IPS-18c (cell line): ENCODE measurements around the gene PGA3.
"Not testable (repeated sequence)": the region's sequence is repeated elsewhere in the genome, so short reads cannot be mapped to it uniquely, and the experiment has no call there.

Experiments used
- H3K4me3 ChIP-seq: 2 replicates; pipeline ENCODE4 v1.7.0; 2013; ENCODE audit warnings: low read depth, mild to moderate bottlenecking, low read length, moderate library complexity; ENCODE audit not compliant: insufficient read depth
- H3K9me3 ChIP-seq: one replicate; pipeline ENCODE4 v1.6.1; 2013; ENCODE audit warnings: mild to moderate bottlenecking, low read length, moderate library complexity; ENCODE audit not compliant: control insufficient read depth, insufficient read depth

The PGA3 gene

DNA sequence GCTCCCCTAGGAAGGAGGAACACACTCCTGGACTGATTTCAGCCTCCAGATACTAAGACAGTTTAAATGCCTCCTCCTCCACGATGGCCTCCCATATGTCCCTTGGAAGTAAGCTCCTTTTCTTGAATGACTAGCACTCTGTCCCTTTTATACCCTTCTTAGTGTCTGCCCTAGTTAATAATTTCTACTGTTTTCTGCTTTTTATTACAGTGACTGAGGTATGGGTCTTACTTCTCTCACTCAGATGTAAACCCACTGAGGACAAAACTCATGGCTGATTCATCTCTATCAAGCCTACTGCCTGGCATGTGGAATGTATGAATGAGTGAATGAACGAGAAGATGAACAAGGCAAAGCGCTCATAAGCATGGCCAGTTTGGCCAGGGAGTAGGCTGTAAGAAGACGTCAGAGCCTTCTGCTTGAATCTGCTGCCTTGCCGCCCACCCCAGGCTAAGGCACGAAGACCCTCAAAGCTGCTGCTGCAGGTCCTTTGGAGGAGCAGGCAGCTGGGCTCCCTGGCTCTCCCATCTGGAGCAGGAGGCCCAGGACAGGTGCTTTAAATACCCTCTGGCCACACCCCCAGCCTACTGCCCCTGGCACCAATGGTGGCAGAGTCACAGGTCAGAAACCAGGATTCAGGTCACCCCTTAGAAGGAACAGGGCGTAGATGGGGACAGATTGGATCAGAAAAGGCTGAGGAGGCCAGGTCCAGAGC lies 8.2 kb upstream of the PGA3 start:
- no peaks in the 10 kb centered on the region for H3K9me3 ChIP-seq
- no peak overlapping the region for H3K4me3 ChIP-seq

DNA sequence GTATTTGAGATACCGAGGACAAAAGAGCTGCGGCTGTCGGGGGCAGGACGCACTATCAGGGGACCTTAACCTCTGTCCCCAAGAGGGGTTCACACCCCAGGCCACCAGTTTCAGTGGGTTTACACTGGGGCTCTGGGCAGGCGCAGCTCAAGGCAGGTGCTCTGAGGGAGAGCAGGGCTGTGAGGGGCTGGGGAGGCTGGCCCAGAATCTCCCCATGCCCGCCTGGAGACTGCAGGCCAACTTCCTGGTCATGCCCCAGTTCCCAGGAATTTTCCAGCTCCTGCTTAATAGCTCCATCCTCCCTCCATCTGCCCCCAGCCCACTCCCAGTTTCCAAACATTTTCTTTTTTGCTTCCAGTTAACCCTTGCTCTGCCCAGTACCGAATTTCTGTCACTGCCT lies 7.6 kb upstream of the PGA3 start:
- no peaks in the 10 kb centered on the region for H3K9me3 ChIP-seq
- no peak overlapping the region for H3K4me3 ChIP-seq

DNA sequence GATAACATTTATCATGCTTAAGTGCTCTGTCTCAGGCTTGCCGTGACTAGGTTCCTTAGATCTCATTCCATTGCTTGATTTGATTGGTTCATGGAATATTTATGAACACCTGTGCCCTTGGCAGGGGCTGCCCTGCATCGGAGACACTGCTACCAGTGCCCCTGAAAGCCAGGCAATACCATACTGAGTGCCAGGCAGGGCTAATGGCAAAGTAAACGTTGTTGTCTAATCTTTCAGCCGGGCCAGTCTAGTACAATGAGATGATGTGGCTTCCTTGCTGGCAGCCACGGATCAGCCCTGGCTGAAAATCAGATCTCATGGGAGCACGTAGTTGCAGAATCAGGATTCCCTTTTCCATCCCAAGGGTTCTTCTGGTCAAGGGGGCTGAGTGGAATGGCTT lies 5.0 kb upstream of the PGA3 start:
- Histone ChIP-seq H3K9me3 (no peaks in the 10 kb centered on the region), H3K4me3 (no peak overlapping the region)

DNA sequence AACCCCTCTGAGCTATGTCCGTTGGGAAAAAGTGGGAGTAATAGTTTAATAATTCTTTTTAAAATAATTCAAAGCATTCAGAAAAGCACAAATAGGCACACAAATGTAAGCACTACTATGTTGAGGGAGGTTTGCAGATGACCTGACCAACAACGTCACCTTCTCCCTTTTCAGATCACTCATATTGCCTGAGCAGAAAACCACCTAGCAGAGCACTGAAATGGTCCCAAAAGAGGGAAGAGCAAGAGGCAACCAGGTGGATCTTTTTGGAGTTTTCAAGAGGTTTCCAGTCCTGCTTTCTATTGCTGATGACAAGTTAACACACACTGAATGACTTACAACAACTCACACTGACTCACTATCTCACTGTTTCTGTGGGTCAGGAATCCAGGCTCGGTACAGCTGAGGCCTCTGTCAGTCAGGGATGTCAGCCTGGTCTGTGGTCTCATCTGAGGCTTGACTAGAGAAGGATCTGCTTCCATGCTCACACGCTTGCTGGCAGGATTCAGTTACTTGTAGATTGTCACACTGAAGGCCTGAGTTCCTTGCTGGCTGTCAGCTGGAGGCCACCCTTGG lies 4.3 kb upstream of the PGA3 start:
- Histone ChIP-seq H3K4me3 (no peak overlapping the region), H3K9me3 (no peaks in the 10 kb centered on the region)

DNA sequence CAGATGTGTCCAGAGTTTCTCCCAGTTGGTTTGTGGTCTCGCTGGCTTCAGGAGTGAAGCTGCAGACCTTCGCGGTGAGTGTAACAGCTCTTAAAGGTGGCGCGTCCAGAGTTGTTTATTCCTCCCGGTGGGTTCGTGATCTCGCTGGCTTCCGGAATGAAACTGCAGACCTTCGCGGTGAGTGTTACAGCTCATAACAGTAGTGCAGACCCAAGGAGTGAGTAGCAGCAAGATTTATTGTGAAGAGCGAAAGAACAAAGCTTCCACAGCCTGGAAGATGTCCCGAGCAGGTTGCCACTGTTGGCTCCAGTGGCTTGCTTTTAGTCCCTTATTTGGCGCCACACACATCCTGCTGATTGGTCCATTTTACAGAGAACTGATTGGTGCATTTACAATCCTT lies 1.8 kb upstream of the PGA3 start:
- H3K4me3 ChIP-seq = no peak overlapping the region
- H3K9me3 ChIP-seq = no peaks in the 10 kb centered on the region

DNA sequence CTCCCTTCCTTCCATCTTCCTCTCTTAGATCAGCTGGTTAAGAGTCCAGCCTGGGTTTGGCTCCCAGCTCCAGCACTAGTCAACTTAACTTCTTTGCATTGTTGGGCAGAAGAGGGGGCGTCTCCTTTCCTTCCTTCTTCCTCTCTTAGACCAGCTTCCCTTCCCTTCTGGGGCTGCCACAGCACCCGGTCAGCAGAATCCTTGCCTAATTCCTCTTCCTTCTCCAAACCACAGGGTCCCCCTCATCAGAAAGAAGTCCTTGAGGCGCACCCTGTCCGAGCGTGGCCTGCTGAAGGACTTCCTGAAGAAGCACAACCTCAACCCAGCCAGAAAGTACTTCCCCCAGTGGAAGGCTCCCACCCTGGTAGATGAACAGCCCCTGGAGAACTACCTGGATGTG lies 558 bp downstream of the PGA3 start:
- H3K9me3 ChIP-seq, H3K4me3 ChIP-seq: not testable (repeated sequence)

DNA sequence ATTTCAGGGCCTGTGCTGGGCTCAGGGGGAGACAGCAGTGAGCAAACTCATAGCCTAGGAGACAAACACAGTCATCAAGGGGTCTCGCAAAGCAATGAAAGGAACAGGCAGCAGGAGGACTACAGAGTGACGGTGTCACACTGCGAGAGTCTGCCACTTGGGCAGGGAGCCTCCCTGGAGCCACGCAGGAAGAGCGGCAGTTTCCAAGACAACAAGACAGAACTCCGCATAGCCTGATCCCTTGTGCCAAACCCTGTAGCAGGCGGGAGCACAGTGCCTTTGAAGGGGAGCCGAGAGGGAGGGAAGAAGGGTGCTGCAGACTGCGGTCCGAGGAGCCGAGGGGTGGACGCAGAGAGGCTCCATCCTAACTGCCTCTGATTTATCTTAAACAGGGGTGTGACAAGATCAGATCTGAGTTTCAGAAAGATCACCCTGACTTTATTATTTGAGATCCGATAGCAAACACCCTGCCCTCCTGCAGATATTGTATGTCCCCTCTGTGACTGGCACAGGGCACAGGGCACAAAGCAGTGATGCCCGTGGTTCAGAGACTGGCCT lies 1.3 kb downstream of the PGA3 start:
- not testable (repeated sequence) for H3K9me3 ChIP-seq, H3K4me3 ChIP-seq

DNA sequence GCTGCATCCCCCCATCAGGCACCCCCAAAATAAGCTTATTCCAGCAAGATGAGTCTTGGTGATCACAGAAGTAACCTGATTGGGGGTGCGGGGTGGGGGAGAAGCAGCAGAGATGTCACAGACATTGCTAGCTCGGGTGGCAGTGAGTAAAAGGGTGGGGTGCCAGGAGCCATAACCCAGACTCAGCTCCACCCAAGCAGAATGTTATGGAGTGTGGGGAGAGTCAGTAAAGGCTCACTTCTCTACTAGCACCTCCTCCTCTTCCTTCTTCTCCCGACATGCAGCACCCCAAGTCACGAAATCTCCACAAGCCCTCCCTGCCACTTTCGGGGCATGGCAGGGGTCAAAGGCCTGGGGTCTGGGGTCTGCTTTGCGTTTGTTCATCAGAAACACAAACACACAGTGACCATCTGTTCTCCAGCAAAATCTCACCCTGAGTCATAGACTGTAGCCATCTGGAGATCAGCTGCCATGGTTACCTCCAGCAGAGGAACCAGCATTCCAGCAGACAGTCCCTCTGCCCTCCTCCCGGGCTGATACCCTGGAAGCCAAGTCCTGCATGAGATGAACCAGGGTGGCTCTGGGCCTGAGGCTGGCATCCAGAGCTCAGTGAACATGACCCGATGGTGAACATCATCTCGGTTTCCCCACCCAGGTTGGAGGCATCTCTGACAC lies 4.5 kb downstream of the PGA3 start:
- not testable (repeated sequence) for H3K4me3 ChIP-seq, H3K9me3 ChIP-seq

DNA sequence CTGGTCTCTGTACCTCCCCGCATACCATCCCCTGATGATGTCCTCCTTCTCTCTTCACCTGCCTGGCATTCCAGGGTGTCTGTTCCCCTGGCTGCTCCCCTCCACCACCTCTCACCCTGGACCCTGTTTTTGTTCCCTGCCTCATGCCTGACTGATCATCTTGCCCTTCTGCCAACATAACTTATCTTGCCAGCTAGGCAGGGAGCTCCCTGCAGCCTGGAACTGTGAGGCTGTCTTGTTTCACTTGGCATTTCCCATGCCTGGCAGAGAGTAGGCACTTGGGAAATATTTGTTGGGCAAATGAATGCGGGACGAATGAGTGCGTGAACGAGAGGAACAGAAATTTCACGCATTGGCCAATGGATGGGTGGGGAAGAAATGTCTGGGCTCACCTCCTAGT lies 7.3 kb downstream of the PGA3 start:
- H3K9me3 ChIP-seq, H3K4me3 ChIP-seq: not testable (repeated sequence)

DNA sequence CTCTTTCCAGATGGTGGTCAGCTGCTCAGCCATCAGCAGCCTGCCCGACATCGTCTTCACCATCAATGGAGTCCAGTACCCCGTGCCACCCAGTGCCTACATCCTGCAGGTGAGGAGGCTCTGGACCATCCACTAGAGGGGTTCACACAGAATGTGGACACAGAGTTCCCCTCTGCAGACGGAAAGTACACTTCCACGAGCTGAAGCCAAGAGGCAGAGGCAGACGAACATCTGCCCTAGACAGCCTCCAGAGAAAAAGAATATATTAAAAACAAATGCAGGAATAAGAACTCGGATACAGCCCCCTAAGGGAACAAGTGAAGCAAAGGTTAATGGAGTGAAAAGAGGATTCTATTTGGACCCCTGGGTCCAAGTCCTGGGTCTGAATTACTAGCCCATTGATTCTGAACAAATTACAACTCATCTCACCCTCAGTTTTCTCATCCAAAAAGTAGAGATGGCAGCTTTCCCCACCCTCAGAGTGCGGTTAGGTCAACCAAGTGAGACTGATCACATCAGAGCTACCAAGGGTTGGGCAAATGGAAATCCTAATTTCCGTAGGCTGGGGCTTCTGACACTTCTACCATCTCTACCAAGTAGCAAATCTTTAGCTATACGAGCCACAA lies 8.1 kb downstream of the PGA3 start:
- H3K4me3 ChIP-seq, H3K9me3 ChIP-seq: not testable (repeated sequence)

DNA sequence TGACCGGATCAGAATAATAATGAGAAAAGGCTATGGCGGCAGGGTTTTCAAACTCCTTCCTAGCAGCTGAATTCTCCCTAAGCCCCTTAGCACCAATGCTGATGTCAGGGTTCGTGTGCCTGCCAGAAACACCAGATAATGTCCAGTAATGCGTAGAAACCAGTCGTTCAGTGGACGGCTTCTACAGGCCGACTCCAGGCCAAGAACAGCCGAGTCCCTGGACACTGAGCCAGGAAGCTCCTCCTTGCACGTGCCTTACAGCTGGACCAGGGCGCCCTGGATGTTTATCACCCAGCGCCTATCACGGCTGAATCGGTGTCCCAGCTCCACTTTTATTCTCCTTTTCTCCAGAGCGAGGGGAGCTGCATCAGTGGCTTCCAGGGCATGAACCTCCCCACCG lies 8.9 kb downstream of the PGA3 start:
- not testable (repeated sequence) for H3K4me3 ChIP-seq, H3K9me3 ChIP-seq

DNA sequence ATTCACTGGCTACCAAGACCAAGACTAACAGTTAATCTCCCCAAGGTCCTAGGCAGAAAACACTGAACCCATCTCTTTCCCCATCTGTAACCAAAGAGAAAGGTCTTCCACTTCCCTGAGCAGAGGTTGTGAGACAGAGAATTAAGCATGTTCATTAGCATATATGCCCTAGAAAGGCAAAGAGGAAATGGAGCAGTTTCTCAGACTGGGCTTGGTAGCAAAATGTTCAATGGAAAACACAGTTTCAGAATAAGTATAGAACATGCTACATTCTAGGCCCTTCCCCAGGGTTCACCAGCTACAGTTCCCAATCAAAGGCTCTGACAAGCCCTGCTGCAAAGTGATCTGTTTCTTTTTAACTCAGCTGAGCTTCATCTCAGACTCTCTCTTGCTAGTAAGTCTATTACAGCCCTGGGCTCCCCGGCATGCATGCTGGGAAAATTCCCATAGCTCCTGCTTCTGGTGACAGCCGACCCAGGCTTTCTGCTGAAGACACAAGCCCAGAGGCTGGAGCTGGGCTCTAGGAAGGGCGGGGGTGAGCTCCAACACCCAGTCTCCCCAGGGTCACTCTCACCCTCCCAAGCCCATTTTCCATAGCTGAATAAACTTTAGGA lies 10.5 kb downstream of the PGA3 start:
- H3K4me3 ChIP-seq, H3K9me3 ChIP-seq: not testable (repeated sequence)

DNA sequence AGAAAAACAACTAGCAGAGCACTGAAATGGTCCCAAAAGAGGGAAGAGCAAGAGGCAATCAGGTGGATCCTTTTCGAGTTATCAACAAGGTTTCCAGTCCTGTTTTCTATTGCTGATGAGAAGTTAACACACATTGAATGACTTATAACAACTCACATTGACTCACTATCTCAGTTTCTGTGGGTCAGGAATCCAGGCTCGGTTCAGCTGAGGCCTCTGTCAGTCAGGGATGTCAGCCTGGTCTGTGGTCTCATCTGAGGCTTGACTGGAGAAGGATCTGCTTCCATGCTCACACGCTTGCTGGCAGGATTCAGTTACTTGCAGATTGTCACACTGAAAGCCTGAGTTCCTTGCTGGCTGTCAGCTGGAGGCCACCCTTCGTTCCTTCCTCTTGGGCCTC lies 15.0 kb downstream of the PGA3 start:
- H3K4me3 ChIP-seq, H3K9me3 ChIP-seq: not testable (repeated sequence)

DNA sequence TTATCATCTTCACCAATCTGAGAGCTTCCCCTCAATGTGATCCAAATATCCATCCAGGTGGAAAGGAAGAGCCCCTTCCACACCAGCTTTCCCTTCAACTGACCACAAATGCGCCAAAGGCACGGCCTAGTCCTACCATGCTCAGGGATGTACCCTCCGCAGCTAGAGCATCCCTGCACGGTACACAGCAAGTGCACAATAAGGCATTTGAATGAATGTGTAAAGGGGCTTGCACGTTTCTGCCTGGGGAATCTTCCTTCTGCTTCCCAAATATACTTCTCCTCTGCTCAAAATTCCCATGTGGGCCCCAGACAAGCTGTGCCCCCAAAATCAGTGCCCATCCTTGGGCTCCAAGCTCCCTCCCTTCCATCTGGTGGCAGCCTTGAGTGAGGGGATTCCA lies 15.7 kb downstream of the PGA3 start:
- H3K9me3 ChIP-seq, H3K4me3 ChIP-seq: not testable (repeated sequence)

DNA sequence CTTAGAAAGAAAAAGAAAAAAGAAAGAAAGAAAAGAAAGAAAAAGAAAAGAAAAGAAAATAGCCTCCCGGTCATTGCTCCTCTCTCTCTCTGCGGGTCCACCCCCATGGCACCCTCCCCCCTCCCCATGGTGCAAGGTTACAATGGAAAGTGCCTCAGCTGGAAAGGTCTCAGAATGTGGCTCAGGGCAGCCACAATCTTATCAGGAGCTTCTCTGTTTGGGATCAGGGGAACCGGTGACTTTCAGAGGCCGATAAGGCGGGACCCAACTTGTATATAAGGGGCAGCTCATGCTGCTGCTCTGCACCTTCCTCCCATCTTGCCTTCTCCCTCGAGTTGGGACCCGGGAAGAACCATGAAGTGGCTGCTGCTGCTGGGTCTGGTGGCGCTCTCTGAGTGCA lies 18.7 kb downstream of the PGA3 start, which contains the start of gene PGA4:
TSS of gene PGA4 (plus strand) at position 301 of the 400 bp plus-strand sequence. CDS start at position 355, 54 bp downstream.
- H3K9me3 ChIP-seq, H3K4me3 ChIP-seq: not testable (repeated sequence)

DNA sequence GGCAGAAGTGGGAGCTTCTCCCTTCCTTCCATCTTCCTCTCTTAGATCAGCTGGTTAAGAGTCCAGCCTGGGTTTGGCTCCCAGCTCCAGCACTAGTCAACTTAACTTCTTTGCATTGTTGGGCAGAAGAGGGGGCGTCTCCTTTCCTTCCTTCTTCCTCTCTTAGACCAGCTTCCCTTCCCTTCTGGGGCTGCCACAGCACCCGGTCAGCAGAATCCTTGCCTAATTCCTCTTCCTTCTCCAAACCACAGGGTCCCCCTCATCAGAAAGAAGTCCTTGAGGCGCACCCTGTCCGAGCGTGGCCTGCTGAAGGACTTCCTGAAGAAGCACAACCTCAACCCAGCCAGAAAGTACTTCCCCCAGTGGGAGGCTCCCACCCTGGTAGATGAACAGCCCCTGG lies 19.4 kb downstream of the PGA3 start:
- H3K9me3 ChIP-seq, H3K4me3 ChIP-seq: not testable (repeated sequence)

DNA sequence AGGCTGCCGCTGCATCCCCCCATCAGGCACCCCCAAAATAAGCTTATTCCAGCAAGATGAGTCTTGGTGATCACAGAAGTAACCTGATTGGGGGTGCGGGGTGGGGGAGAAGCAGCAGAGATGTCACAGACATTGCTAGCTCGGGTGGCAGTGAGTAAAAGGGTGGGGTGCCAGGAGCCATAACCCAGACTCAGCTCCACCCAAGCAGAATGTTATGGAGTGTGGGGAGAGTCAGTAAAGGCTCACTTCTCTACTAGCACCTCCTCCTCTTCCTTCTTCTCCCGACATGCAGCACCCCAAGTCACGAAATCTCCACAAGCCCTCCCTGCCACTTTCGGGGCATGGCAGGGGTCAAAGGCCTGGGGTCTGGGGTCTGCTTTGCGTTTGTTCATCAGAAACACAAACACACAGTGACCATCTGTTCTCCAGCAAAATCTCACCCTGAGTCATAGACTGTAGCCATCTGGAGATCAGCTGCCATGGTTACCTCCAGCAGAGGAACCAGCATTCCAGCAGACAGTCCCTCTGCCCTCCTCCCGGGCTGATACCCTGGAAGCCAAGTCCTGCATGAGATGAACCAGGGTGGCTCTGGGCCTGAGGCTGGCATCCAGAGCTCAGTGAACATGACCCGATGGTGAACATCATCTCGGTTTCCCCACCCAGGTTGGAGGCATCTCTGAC lies 23.3 kb downstream of the PGA3 start:
- H3K9me3 ChIP-seq, H3K4me3 ChIP-seq: not testable (repeated sequence)
